ENCODE results near the gene KIZ.

KIZ gene

GRCh38 chr20:21288587-21289370 is 162.9 kb downstream of the KIZ start:
- no peak overlapping the region for H3K27ac ChIP-seq (replicated peaks; ENCODE audit: low read length)
- H3K4ac ChIP-seq (ENCODE audit: low read length), result no peak overlapping the region
- WGBS, 2 donors (ENCODE audit: extremely low coverage in 2 of 2, insufficient read length in 2 of 2, insufficient replicate concordance in 1 of 2), result no CpG with 5 or more reads among the region's 14 CpGs
- H3K23ac ChIP-seq (ENCODE audit: low read depth, low read length, poor library complexity), result no peak overlapping the region
- peaks cover 0 to 3% of the 10 kb centered on the region in 2 donors for H3K4me1 ChIP-seq (ENCODE audit: control insufficient read depth in 2 of 2, insufficient read depth in 1 of 2, low read depth in 1 of 2, low read length in 2 of 2)
- no peak overlapping the region for H3K4me3 ChIP-seq (ENCODE audit: low read length in 2 of 2)
- no peak overlapping the region for H2BK120ac ChIP-seq (ENCODE audit: low read depth, low read length)
- DNase-seq (ENCODE audit: low spot score), result no peak
- H3K9me3 ChIP-seq (replicated peaks in 1 of 2; ENCODE audit: control insufficient read depth in 2 of 2, insufficient read depth in 1 of 2, low read depth in 1 of 2, low read length in 2 of 2), result peaks cover 0 to 2% of the 10 kb centered on the region in 2 donors
- no peak overlapping the region for H2AFZ ChIP-seq (ENCODE audit: low read length)
- H2AK5ac ChIP-seq (ENCODE audit: low read depth, low read length), result no peak overlapping the region
- H3K9ac ChIP-seq (ENCODE audit: low read depth, low read length, poor library complexity), result no peak overlapping the region
- no peaks in the 10 kb centered on the region for H3K79me1 ChIP-seq (ENCODE audit: low read depth, low read length)
- H3K27me3 ChIP-seq (ENCODE audit: control insufficient read depth in 3 of 3, insufficient read depth in 3 of 3, low read depth in 1 of 3, low read length in 3 of 3), result peaks cover 0 to 4% (median 2%) of the 10 kb centered on the region in 3 experiments
- H3K36me3 ChIP-seq (replicated peaks in 1 of 2; ENCODE audit: control insufficient read depth in 2 of 2, insufficient read depth in 2 of 2, low read length in 2 of 2), result no peaks in the 10 kb centered on the region
- no peak overlapping the region for H3K4me2 ChIP-seq (ENCODE audit: insufficient read depth, low read length, poor library complexity, severe bottlenecking)
- no peak overlapping the region for H2BK12ac ChIP-seq (ENCODE audit: low read length)
- no peak overlapping the region for H2BK5ac ChIP-seq (ENCODE audit: low read length)
- no peak overlapping the region for H4K91ac ChIP-seq (ENCODE audit: low read depth, low read length, poor library complexity)
- H3K14ac ChIP-seq (ENCODE audit: low read length), result no peak overlapping the region
- H4K8ac ChIP-seq (ENCODE audit: low read depth, low read length), result no peak overlapping the region
- H2BK15ac ChIP-seq (ENCODE audit: low read length), result no peak overlapping the region
- H3K18ac ChIP-seq (ENCODE audit: low read length), result no peak overlapping the region

- H3K9ac ChIP-seq (ENCODE audit: low read depth, low read length, poor library complexity), result no peak overlapping the region
- no peak overlapping the region for H2AFZ ChIP-seq (ENCODE audit: low read length)
- no peak overlapping the region for H2AK5ac ChIP-seq (ENCODE audit: low read depth, low read length)
- H3K4me1 ChIP-seq (ENCODE audit: control insufficient read depth in 2 of 2, insufficient read depth in 1 of 2, low read depth in 1 of 2, low read length in 2 of 2), result peaks cover 0 to 3% of the 10 kb centered on the region in 2 donors
- H2BK12ac ChIP-seq (ENCODE audit: low read length), result no peak overlapping the region
- no peak overlapping the region for H3K4me2 ChIP-seq (ENCODE audit: insufficient read depth, low read length, poor library complexity, severe bottlenecking)
- no peak overlapping the region for H3K4me3 ChIP-seq (ENCODE audit: low read length in 2 of 2)
- no peak overlapping the region for H2BK120ac ChIP-seq (ENCODE audit: low read depth, low read length)
- H3K18ac ChIP-seq (ENCODE audit: low read length), result no peak overlapping the region
- no peaks in the 10 kb centered on the region for H3K79me1 ChIP-seq (ENCODE audit: low read depth, low read length)
- no peaks in the 10 kb centered on the region for H3K36me3 ChIP-seq (replicated peaks in 1 of 2; ENCODE audit: control insufficient read depth in 2 of 2, insufficient read depth in 2 of 2, low read length in 2 of 2)
- no peak overlapping the region for H2BK5ac ChIP-seq (ENCODE audit: low read length)
- no peak overlapping the region for H4K8ac ChIP-seq (ENCODE audit: low read depth, low read length)
- no peak overlapping the region for H3K14ac ChIP-seq (ENCODE audit: low read length)
- H3K4ac ChIP-seq (ENCODE audit: low read length), result no peak overlapping the region
- no peak for DNase-seq (ENCODE audit: low spot score)
- no peak overlapping the region for H2BK15ac ChIP-seq (ENCODE audit: low read length)
- WGBS, 2 donors (ENCODE audit: extremely low coverage in 2 of 2, insufficient read length in 2 of 2, insufficient replicate concordance in 1 of 2), result no CpG with 5 or more reads among the region's 2 CpGs
- no peak overlapping the region for H4K91ac ChIP-seq (ENCODE audit: low read depth, low read length, poor library complexity)
- H3K9me3 ChIP-seq (replicated peaks in 1 of 2; ENCODE audit: control insufficient read depth in 2 of 2, insufficient read depth in 1 of 2, low read depth in 1 of 2, low read length in 2 of 2), result peaks cover 0 to 2% of the 10 kb centered on the region in 2 donors
- no peak overlapping the region for H3K23ac ChIP-seq (ENCODE audit: low read depth, low read length, poor library complexity)
- no peak overlapping the region for H3K27ac ChIP-seq (replicated peaks; ENCODE audit: low read length)
- peaks cover 0 to 12% (median 2%) of the 10 kb centered on the region in 3 experiments for H3K27me3 ChIP-seq (ENCODE audit: control insufficient read depth in 3 of 3, insufficient read depth in 3 of 3, low read depth in 1 of 3, low read length in 3 of 3)
Observed at GRCh38 chr20:21289651-21290050, 163.8 kb downstream of the KIZ start.

- Histone ChIP-seq H2BK5ac (ENCODE audit: low read length) (no peak overlapping the region), H3K4me2 (ENCODE audit: insufficient read depth, low read length, poor library complexity, severe bottlenecking) (no peak overlapping the region), H2BK12ac (ENCODE audit: low read length) (no peak overlapping the region), H3K18ac (ENCODE audit: low read length) (no peak overlapping the region), H2BK120ac (ENCODE audit: low read depth, low read length) (no peak overlapping the region), H2AFZ (ENCODE audit: low read length) (no peak overlapping the region), H4K8ac (ENCODE audit: low read depth, low read length) (no peak overlapping the region), H4K91ac (ENCODE audit: low read depth, low read length, poor library complexity) (no peak overlapping the region), H3K27ac (replicated peaks; ENCODE audit: low read length) (no peak overlapping the region), H3K79me1 (ENCODE audit: low read depth, low read length) (no peaks in the 10 kb centered on the region), H3K4ac (ENCODE audit: low read length) (no peak overlapping the region), H3K9ac (ENCODE audit: low read depth, low read length, poor library complexity) (no peak overlapping the region), H3K27me3 (ENCODE audit: control insufficient read depth in 3 of 3, insufficient read depth in 3 of 3, low read depth in 1 of 3, low read length in 3 of 3) (peaks cover 0 to 21% (median 0%) of the 10 kb centered on the region in 3 experiments), H3K14ac (ENCODE audit: low read length) (no peak overlapping the region), H3K23ac (ENCODE audit: low read depth, low read length, poor library complexity) (no peak overlapping the region), H3K36me3 (replicated peaks in 1 of 2; ENCODE audit: control insufficient read depth in 2 of 2, insufficient read depth in 2 of 2, low read length in 2 of 2) (no peaks in the 10 kb centered on the region), H3K9me3 (replicated peaks in 1 of 2; ENCODE audit: control insufficient read depth in 2 of 2, insufficient read depth in 1 of 2, low read depth in 1 of 2, low read length in 2 of 2) (no peaks in the 10 kb centered on the region), H2AK5ac (ENCODE audit: low read depth, low read length) (no peak overlapping the region), H3K4me1 (ENCODE audit: control insufficient read depth in 2 of 2, insufficient read depth in 1 of 2, low read depth in 1 of 2, low read length in 2 of 2) (peaks cover 0 to 3% of the 10 kb centered on the region in 2 donors), H2BK15ac (ENCODE audit: low read length) (no peak overlapping the region), H3K4me3 (ENCODE audit: low read length in 2 of 2) (no peak overlapping the region)
- DNase-seq (ENCODE audit: low spot score), result no peak
- no CpG with 5 or more reads among the region's 2 CpGs for WGBS, 2 donors (ENCODE audit: extremely low coverage in 2 of 2, insufficient read length in 2 of 2, insufficient replicate concordance in 1 of 2)
Observed at GRCh38 chr20:21291026-21291425, 165.1 kb downstream of the KIZ start.

GRCh38 chr20:21294755-21295154 is 168.9 kb downstream of the KIZ start:
- Histone ChIP-seq H3K9me3 (replicated peaks in 1 of 2; ENCODE audit: control insufficient read depth in 2 of 2, insufficient read depth in 1 of 2, low read depth in 1 of 2, low read length in 2 of 2) (no peaks in the 10 kb centered on the region), H3K14ac (ENCODE audit: low read length) (no peak overlapping the region), H3K79me1 (ENCODE audit: low read depth, low read length) (no peaks in the 10 kb centered on the region), H2AFZ (ENCODE audit: low read length) (no peak overlapping the region), H3K18ac (ENCODE audit: low read length) (no peak overlapping the region), H3K27me3 (ENCODE audit: control insufficient read depth in 3 of 3, insufficient read depth in 3 of 3, low read depth in 1 of 3, low read length in 3 of 3) (peaks cover 0 to 44% (median 0%) of the 10 kb centered on the region in 3 experiments), H2BK12ac (ENCODE audit: low read length) (no peak overlapping the region), H4K8ac (ENCODE audit: low read depth, low read length) (no peak overlapping the region), H3K36me3 (replicated peaks in 1 of 2; ENCODE audit: control insufficient read depth in 2 of 2, insufficient read depth in 2 of 2, low read length in 2 of 2) (no peaks in the 10 kb centered on the region), H3K4me1 (ENCODE audit: control insufficient read depth in 2 of 2, insufficient read depth in 1 of 2, low read depth in 1 of 2, low read length in 2 of 2) (no peaks in the 10 kb centered on the region), H2BK5ac (ENCODE audit: low read length) (no peak overlapping the region), H3K27ac (replicated peaks; ENCODE audit: low read length) (no peak overlapping the region), H3K4ac (ENCODE audit: low read length) (no peak overlapping the region), H4K91ac (ENCODE audit: low read depth, low read length, poor library complexity) (no peak overlapping the region), H3K23ac (ENCODE audit: low read depth, low read length, poor library complexity) (no peak overlapping the region), H3K4me3 (ENCODE audit: low read length in 2 of 2) (no peak overlapping the region), H2AK5ac (ENCODE audit: low read depth, low read length) (no peak overlapping the region), H3K9ac (ENCODE audit: low read depth, low read length, poor library complexity) (no peak overlapping the region), H2BK15ac (ENCODE audit: low read length) (no peak overlapping the region), H3K4me2 (ENCODE audit: insufficient read depth, low read length, poor library complexity, severe bottlenecking) (no peak overlapping the region), H2BK120ac (ENCODE audit: low read depth, low read length) (no peak overlapping the region)
- WGBS, 2 donors (ENCODE audit: extremely low coverage in 2 of 2, insufficient read length in 2 of 2, insufficient replicate concordance in 1 of 2), result no CpG with 5 or more reads among the region's 5 CpGs
- DNase-seq (ENCODE audit: low spot score), result no peak
